GM06990 (cell line): ENCODE measurements around the gene DNAH1.

ENCODE experiments used
- DNase-seq: peaks from one replicate; pipeline ENCODE4 v3.0.0-alpha.2; 2011; ENCODE audit not compliant: insufficient read length; ENCODE audit errors: extremely low read depth
- H3K27me3 ChIP-seq: replicated peaks from 2 replicates; pipeline ENCODE4 v1.6.0; 2011; ENCODE audit warnings: low read length; ENCODE audit not compliant: control insufficient read depth, insufficient read depth
- H3K36me3 ChIP-seq: 2 replicates; pipeline ENCODE4 v1.5.1; 2011; ENCODE audit warnings: low read length; ENCODE audit not compliant: control insufficient read depth, insufficient read depth
- H3K4me3 ChIP-seq: replicated peaks from 2 replicates; pipeline ENCODE4 v1.5.1; 2011; ENCODE audit warnings: low read depth, mild to moderate bottlenecking, control low read depth, low read length
- CTCF ChIP-seq: IDR thresholded peaks from 2 replicates; pipeline ENCODE4 v1.5.1; 2011; ENCODE audit warnings: low read length, control low read depth, mild to moderate bottlenecking, inconsistent platforms; ENCODE audit not compliant: insufficient read depth, poor library complexity, severe bottlenecking

The DNAH1 gene

GRCh38 chr3:52318186-52318816 lies 2.2 kb downstream of the DNAH1 start:
- DNase-seq = no peak

DNA sequence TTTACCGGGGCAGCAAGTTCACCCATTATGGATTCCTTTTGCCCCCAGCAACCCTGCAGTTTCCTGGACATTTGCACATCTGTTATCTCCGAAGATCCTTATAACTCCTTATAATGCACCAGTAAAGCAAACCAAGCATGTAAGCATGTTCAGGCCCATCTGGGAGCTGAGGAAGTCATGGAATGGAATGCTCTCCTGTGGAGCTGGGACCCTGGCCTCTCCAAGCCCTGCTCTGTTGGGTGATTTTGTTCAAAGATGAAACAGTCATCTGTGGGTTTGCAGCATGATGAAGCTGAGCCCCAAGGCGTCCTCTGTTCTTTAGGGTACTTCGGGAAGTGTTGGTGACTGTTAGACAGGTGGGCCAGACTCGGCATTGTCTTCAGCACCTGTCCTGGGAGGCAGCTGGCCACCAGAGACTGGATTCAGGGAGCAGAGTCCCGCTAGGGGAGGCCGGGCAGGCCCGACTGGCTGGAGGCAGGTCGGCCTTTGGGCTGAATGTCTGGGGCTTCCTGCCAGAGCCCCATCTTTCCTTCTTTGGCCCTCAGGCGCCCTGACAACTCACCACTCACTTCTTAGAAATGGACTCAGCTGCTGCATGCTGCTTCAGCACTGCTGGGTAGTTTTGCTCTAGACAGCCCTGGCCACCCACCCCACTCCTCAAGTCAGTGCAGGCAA lies 3.9 kb downstream of the DNAH1 start:
- no peaks in the 10 kb centered on the region for H3K27me3 ChIP-seq
- no peak overlapping the region for H3K4me3 ChIP-seq
- DNase-seq = no peak
- no peak for TF ChIP-seq CTCF
- no peaks in the 10 kb centered on the region; the same call in 1 of the 2 replicates for H3K36me3 ChIP-seq

More at GRCh38 chr3:52318186-52318816, 2.2 kb downstream of the DNAH1 start:
- Histone ChIP-seq H3K27me3 (no peaks in the 10 kb centered on the region), H3K4me3 (no peak overlapping the region), H3K36me3 (no peaks in the 10 kb centered on the region; the same call in 1 of the 2 replicates)
- no peak for TF ChIP-seq CTCF

DNA sequence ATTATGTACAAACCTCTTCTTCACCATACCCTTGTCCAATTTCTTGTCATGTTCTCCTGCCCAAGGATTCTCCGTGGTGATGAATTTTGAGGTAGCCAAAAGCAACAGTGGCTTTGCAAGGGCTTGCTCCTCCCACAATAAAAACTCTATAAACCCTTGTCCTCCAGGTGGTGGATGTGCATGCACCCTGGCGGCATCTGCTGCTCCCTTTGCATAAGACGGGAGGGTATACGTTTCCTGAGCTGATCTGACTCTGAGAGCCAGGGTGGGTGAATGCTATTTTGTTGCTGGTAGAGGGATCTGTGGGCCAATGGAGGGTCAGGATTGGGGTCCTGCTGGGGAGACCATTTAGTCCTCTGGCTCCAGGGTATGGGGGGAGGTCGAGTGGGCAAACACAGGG lies 5.4 kb downstream of the DNAH1 start:
- Histone ChIP-seq H3K27me3 (no peaks in the 10 kb centered on the region), H3K4me3 (no peak overlapping the region), H3K36me3 (no peaks in the 10 kb centered on the region)
- no peak for TF ChIP-seq CTCF
- no peak for DNase-seq

- no peak for TF ChIP-seq CTCF
- no peak for DNase-seq
- H3K4me3 ChIP-seq = no peak overlapping the region
- H3K36me3 ChIP-seq = no peaks in the 10 kb centered on the region
- H3K27me3 ChIP-seq = no peaks in the 10 kb centered on the region
Observed at GRCh38 chr3:52322466-52322865, 6.3 kb downstream of the DNAH1 start.

GRCh38 chr3:52323526-52324295 lies 7.6 kb downstream of the DNAH1 start:
- Histone ChIP-seq H3K27me3 (no peaks in the 10 kb centered on the region), H3K4me3 (no peak overlapping the region), H3K36me3 (no peaks in the 10 kb centered on the region)
- no peak for DNase-seq
- TF ChIP-seq CTCF = no peak
